HepG2 (cell line): Measurements from ENCODE around the gene PRR35. TPM values are rescaled to one million over a fixed set of nuclear protein-coding genes. Genes with fewer than 3 reads are reported as not detected.

Source experiments
- ARID5B ChIP-seq: IDR thresholded peaks from 2 replicates; pipeline ENCODE4 v1.4.0; 2020; ENCODE audit warnings: mild to moderate bottlenecking, missing genetic modification reagents
- ASH2L ChIP-seq: fragments of 300-600, 200-600 bp; sonication (generic); IDR thresholded peaks from 2 replicates; pipeline ENCODE4 v1.7.0; 2017; ENCODE audit warnings: low read depth, mild to moderate bottlenecking, moderate library complexity, mixed read lengths, low read length; ENCODE audit not compliant: insufficient read length
- CEBPZ ChIP-seq: IDR thresholded peaks from 2 replicates; pipeline ENCODE4 v1.6.1; 2012; ENCODE audit warnings: low read length, improper control_type of control experiment
- CTCF ChIP-seq: sonication (generic); formaldehyde crosslinking; IDR thresholded peaks from 2 replicates; pipeline ENCODE4 v1.5.0; 2020; ENCODE audit warnings: mild to moderate bottlenecking, missing genetic modification reagents, moderate library complexity
- GZF1 ChIP-seq: sonication (generic); formaldehyde crosslinking; IDR thresholded peaks from 2 replicates; pipeline ENCODE4 v1.5.1; 2020; ENCODE audit warnings: mild to moderate bottlenecking, missing genetic modification reagents
- HOXA7 ChIP-seq: sonication (generic); formaldehyde crosslinking; IDR thresholded peaks from 2 replicates; pipeline ENCODE4 v1.8.1; 2022; ENCODE audit warnings: mild to moderate bottlenecking, missing genetic modification reagents, moderate library complexity
- ISX ChIP-seq: sonication (generic); formaldehyde crosslinking; conservative IDR thresholded peaks from 2 replicates; pipeline ENCODE4 v1.5.0; 2020; ENCODE audit warnings: missing genetic modification reagents
- MED13 ChIP-seq: sonication (generic); formaldehyde crosslinking; IDR thresholded peaks from 2 replicates; pipeline ENCODE4 v1.5.0; 2020; ENCODE audit warnings: missing genetic modification reagents
- MYC ChIP-seq: sonication (generic); formaldehyde crosslinking; IDR thresholded peaks from 2 replicates; pipeline ENCODE4 v1.9.0; 2021; ENCODE audit warnings: missing genetic modification reagents, borderline replicate concordance
- REL ChIP-seq: sonication (generic); formaldehyde crosslinking; conservative IDR thresholded peaks from 2 replicates; pipeline ENCODE4 v1.8.0; 2022; ENCODE audit warnings: mild to moderate bottlenecking, missing genetic modification reagents, moderate library complexity
- SAP130 ChIP-seq: IDR thresholded peaks from 2 replicates; pipeline ENCODE4 v1.6.1; 2016; ENCODE audit warnings: low read depth
- SMAD3 ChIP-seq: sonication (generic); formaldehyde crosslinking; IDR thresholded peaks from 2 replicates; pipeline ENCODE4 v1.4.0; 2020; ENCODE audit warnings: missing genetic modification reagents
- SP4 ChIP-seq: sonication (generic); formaldehyde crosslinking; IDR thresholded peaks from 2 replicates; pipeline ENCODE4 v1.8.1; 2023; ENCODE audit warnings: mild to moderate bottlenecking, missing genetic modification reagents
- SPEN ChIP-seq: sonication (generic); formaldehyde crosslinking; IDR thresholded peaks from 2 replicates; pipeline ENCODE4 v1.5.1; 2020; ENCODE audit warnings: low read depth, mild to moderate bottlenecking, missing genetic modification reagents
- ZBTB25 ChIP-seq: IDR thresholded peaks from 2 replicates; pipeline ENCODE4 v1.6.1; 2018; ENCODE audit warnings: missing genetic modification reagents
- ZNF251 ChIP-seq: sonication (generic); formaldehyde crosslinking; IDR thresholded peaks from 2 replicates; pipeline ENCODE4 v1.9.0; 2021; ENCODE audit warnings: mild to moderate bottlenecking, missing genetic modification reagents
- ZNF282 ChIP-seq: fragments of 450-650 bp; IDR thresholded peaks from 2 replicates; pipeline ENCODE4 v1.6.1; 2018; ENCODE audit not compliant: partially characterized antibody
- ZNF44 ChIP-seq: sonication (generic); formaldehyde crosslinking; IDR thresholded peaks from 2 replicates; pipeline ENCODE4 v1.5.1; 2020; ENCODE audit warnings: mild to moderate bottlenecking, missing genetic modification reagents
- ZNF501 ChIP-seq: sonication (generic); formaldehyde crosslinking; IDR thresholded peaks from 2 replicates; pipeline ENCODE4 v1.5.1; 2020; ENCODE audit warnings: mild to moderate bottlenecking, moderate library complexity, missing genetic modification reagents
- ZNF616 ChIP-seq: sonication (generic); formaldehyde crosslinking; IDR thresholded peaks from 2 replicates; pipeline ENCODE4 v1.5.0; 2020; ENCODE audit warnings: low read depth, mild to moderate bottlenecking, missing genetic modification reagents
- ZNF629 ChIP-seq: sonication (generic); formaldehyde crosslinking; conservative IDR thresholded peaks from 2 replicates; pipeline ENCODE4 v1.5.0; 2020; ENCODE audit warnings: missing genetic modification reagents
- polyA plus RNA-seq, 8 experiments: library from polyadenylated mRNA; depleted of rRNA in 3 of 8; stranded (reverse) in 7 of 8; unstranded in 1 of 8; fragments of >200 nt; fragmentation: Illumina TruSeq in 4 of 8; extraction: Trizol in 4 of 8; gene quantifications; 2 replicates each; pipeline versions ENCODE4 v1.2.1 to v1.2.3, GENCODE V29; 2011 to 2016; ENCODE audit warnings: low read depth in 4 of 8, missing spikeins in 1 of 8, mixed read lengths in 1 of 8; ENCODE audit not compliant: insufficient read depth in 1 of 8
- total RNA-seq, 5 experiments: library from RNA; depleted of rRNA; stranded (reverse); fragments of >200 nt; fragmentation: Illumina TruSeq; extraction: Trizol; gene quantifications; 2 replicates each; pipeline ENCODE4 v1.2.3, GENCODE V29; 2016; ENCODE audit warnings: low read depth in 1 of 5

Gene PRR35
- total and polyA plus RNA-seq, 2 of the 13 experiments (the other 11 are each of a cell fraction or from before 2014, with no cell fraction given) = 0.07 to 0.16 TPM

- TF ChIP-seq ZNF251 (CRISPR knock-in tag) = no peak
- no peak for TF ChIP-seq CEBPZ
- TF ChIP-seq MED13 (CRISPR knock-in tag) = no peak
- TF ChIP-seq ZNF282 = no peak
- TF ChIP-seq HOXA7 (CRISPR knock-in tag) = no peak
- TF ChIP-seq SAP130 (CRISPR knock-in tag) = peak; percentile 67
- no peak for TF ChIP-seq ZNF44 (CRISPR knock-in tag)
- TF ChIP-seq GZF1 (CRISPR knock-in tag) = no peak
- no peak for TF ChIP-seq ZNF616 (CRISPR knock-in tag)
- TF ChIP-seq ASH2L = no peak
- peak; percentile 33; the same call in 1 of the 2 replicates for TF ChIP-seq CTCF (CRISPR knock-in tag)
- TF ChIP-seq REL (CRISPR knock-in tag) = no peak
- TF ChIP-seq ZBTB25 (CRISPR knock-in tag) = no peak
- TF ChIP-seq SMAD3 (CRISPR knock-in tag) = 0 out of 2 replicates have a peak, but pooled peaks have one; percentile 42
- no peak for TF ChIP-seq ARID5B
- TF ChIP-seq ISX (CRISPR knock-in tag) = no peak
- peak; percentile 44; the same call in 1 of the 2 replicates for TF ChIP-seq MYC
- TF ChIP-seq ZNF629 = peak; percentile 27
- TF ChIP-seq SP4 (CRISPR knock-in tag) = 0 out of 2 replicates have a peak, but pooled peaks have one; percentile 22
- TF ChIP-seq ZNF501 (CRISPR knock-in tag) = peak; percentile 62; the same call in 1 of the 2 replicates
- TF ChIP-seq SPEN = no peak
These were observed 26.6 kb upstream of the PRR35 start (continued) for GRCh38 chr16:533391-534123.
